Measurements from ENCODE around the gene ARFGAP1. TPM values are rescaled to one million over a fixed set of nuclear protein-coding genes. Genes with fewer than 3 reads are reported as not detected.

ARFGAP1 gene
- total RNA-seq, 1 donor from 2014 or later, result 208 TPM

DNA sequence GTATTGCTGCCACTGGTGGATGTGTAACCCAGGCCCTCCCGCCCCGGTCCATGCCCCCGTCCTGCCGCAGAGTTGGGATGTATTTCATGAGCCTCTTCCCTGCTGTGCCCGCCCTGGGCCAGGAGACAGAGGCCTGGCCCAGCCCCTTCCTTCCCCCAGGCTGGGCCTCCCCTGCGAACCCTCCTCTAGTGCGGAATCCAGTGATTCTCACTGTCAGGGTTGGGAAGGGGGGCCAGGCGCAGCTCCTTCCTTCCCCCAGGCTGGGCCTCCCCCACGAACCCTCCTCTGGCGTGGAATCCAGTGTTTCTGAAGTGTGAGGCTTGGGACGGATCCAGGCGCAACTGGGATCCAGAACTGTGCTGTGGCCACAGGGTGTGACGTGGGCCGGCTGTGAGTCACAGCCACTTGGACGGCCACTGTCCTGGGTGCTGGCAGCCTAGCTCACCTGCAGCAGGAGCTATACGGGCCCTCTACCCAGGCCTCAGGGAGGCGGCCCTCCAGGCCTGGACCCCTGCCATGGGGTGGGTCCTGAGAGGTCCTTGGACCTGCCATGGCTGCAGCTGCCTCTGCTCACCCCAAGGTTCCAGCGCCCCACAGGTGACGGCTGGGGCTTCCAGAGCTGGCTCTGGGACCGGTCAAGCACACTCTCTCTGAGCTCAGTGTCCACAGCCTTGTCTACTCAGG is 48.7 kb downstream of the ARFGAP1 start:
- H3K9me3 Mint-ChIP-seq, result no peaks in the 10 kb centered on the region
- peaks cover 12% of the 10 kb centered on the region for H3K27me3 Mint-ChIP-seq (ENCODE audit: low read depth)
- TF ChIP-seq, protein P1, sequence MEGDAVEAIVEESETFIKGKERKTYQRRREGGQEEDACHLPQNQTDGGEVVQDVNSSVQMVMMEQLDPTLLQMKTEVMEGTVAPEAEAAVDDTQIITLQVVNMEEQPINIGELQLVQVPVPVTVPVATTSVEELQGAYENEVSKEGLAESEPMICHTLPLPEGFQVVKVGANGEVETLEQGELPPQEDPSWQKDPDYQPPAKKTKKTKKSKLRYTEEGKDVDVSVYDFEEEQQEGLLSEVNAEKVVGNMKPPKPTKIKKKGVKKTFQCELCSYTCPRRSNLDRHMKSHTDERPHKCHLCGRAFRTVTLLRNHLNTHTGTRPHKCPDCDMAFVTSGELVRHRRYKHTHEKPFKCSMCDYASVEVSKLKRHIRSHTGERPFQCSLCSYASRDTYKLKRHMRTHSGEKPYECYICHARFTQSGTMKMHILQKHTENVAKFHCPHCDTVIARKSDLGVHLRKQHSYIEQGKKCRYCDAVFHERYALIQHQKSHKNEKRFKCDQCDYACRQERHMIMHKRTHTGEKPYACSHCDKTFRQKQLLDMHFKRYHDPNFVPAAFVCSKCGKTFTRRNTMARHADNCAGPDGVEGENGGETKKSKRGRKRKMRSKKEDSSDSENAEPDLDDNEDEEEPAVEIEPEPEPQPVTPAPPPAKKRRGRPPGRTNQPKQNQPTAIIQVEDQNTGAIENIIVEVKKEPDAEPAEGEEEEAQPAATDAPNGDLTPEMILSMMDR (IDR thresholded peaks at IDR 0.05; ENCODE audit: unreplicated experiment), result no peak
- H3K27ac Mint-ChIP-seq, result no peak overlapping the region
- H3K4me3 Mint-ChIP-seq, result no peak overlapping the region
- DNase-seq (ENCODE audit: low spot score in 2 of 2, unreplicated experiment in 2 of 2), result peak in 1 of 2 experiments; percentile 18
- no peaks in the 10 kb centered on the region for H3K36me3 Mint-ChIP-seq
- H3K4me1 Mint-ChIP-seq, result peaks cover 8% of the 10 kb centered on the region

DNA sequence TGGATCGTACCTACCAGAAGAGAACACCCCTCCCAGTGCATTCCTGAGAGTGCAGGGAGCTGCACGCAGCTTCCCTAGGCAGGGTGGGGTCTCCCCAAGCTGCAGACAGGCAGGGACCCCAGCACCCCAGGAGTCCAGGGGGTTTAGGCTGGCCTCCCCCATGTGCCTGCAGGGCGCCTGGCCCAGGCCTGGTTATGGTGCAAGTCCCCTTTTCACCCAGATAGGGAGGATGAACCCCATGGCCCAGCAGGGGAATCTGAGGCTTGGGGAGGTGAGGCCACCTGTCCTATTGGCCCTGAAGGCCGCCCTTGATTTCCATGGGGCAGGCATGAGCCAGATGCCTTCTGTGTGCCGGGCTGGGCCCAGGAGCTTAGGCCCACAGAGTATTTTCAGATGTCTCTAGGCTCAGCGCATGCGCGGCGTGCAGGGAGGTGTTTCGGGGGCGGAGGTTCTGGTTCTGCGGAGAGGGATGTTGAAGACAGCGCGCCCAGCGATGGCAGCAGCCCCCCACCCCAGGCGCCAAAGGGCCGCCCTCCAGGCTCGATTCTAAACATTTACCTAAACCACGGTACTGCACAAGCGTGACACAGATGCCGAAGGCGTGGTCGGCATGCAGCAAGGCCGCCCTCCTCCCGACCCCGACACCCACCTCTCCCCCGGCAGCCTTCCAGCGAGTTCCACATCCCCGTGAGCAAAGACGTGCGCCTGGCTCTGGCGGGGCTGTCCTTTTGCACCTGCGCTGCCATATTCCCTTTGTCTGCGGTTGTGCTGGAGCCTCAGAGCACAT is 49.7 kb downstream of the ARFGAP1 start:
- Mint-ChIP-seq H3K4me1 (peaks cover 8% of the 10 kb centered on the region), H3K36me3 (no peaks in the 10 kb centered on the region), H3K27me3 (ENCODE audit: low read depth) (peaks cover 12% of the 10 kb centered on the region), H3K9me3 (no peaks in the 10 kb centered on the region), H3K4me3 (no peak overlapping the region), H3K27ac (no peak overlapping the region)
- peak in 1 of 2 experiments; percentile 16 for DNase-seq (ENCODE audit: low spot score in 2 of 2, unreplicated experiment in 2 of 2)
- TF ChIP-seq, protein P1 (IDR thresholded peaks at IDR 0.05; ENCODE audit: unreplicated experiment), result no peak

- TF ChIP-seq, protein P1 (IDR thresholded peaks at IDR 0.05; ENCODE audit: unreplicated experiment), result no peak
- Mint-ChIP-seq H3K4me3 (no peak overlapping the region), H3K27ac (no peak overlapping the region), H3K9me3 (no peaks in the 10 kb centered on the region), H3K4me1 (peaks cover 8% of the 10 kb centered on the region), H3K36me3 (no peaks in the 10 kb centered on the region), H3K27me3 (ENCODE audit: low read depth) (peaks cover 12% of the 10 kb centered on the region)
- no peak for DNase-seq (ENCODE audit: low spot score in 2 of 2, unreplicated experiment in 2 of 2)
Measured at GRCh38 chr20:63322933-63323273, 50.3 kb downstream of the ARFGAP1 start.

GRCh38 chr20:63323357-63323981 is 50.9 kb downstream of the ARFGAP1 start:
- H3K36me3 Mint-ChIP-seq, result no peaks in the 10 kb centered on the region
- DNase-seq (ENCODE audit: low spot score in 2 of 2, unreplicated experiment in 2 of 2), result no peak
- TF ChIP-seq, protein P1 (IDR thresholded peaks at IDR 0.05; ENCODE audit: unreplicated experiment), result no peak

DNA sequence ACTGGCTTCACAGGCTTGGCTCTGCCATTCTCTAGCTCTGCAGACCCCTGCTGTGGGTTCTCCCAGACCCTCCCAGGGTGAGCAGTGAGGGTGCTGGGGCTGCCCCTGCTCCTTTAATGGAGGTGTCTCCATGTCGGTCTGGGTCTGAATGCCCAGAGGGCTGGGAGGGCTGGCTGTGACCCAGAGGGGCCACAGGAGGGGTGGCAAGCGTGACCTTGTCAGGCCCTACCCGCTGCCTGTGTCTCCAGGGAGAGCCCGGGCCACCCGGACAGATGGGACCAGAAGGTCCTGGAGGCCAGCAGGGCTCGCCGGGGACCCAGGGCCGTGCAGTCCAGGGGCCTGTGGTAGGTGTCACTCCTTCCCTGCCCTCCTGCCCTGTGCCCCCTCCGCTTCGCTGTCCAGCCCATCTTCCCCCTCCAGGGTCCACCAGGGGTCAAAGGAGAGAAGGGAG is 52.4 kb downstream of the ARFGAP1 start:
- Mint-ChIP-seq H3K27ac (no peak overlapping the region), H3K4me3 (no peak overlapping the region), H3K4me1 (peaks cover 8% of the 10 kb centered on the region), H3K9me3 (no peaks in the 10 kb centered on the region), H3K27me3 (ENCODE audit: low read depth) (peaks cover 12% of the 10 kb centered on the region), H3K36me3 (no peaks in the 10 kb centered on the region)
- no peak for DNase-seq (ENCODE audit: low spot score in 2 of 2, unreplicated experiment in 2 of 2)
- TF ChIP-seq, protein P1 (IDR thresholded peaks at IDR 0.05; ENCODE audit: unreplicated experiment), result no peak

More at GRCh38 chr20:63323357-63323981, 50.9 kb downstream of the ARFGAP1 start:
- Mint-ChIP-seq H3K4me1 (peaks cover 8% of the 10 kb centered on the region), H3K27me3 (ENCODE audit: low read depth) (peaks cover 12% of the 10 kb centered on the region), H3K27ac (no peak overlapping the region), H3K4me3 (no peak overlapping the region), H3K9me3 (no peaks in the 10 kb centered on the region)

All from mesothelial cell of epicardium (in vitro differentiated cells).